ENCODE results near the gene FOXP4.

Gene FOXP4

GRCh38 chr6:41634657-41635056 is 88.5 kb downstream of the FOXP4 start:
- no peak for DNase-seq

GRCh38 chr6:41635365-41635764 is 89.2 kb downstream of the FOXP4 start:
- no peak for DNase-seq

GRCh38 chr6:41636833-41637193 is 90.6 kb downstream of the FOXP4 start:
- no peak for DNase-seq

GRCh38 chr6:41637194-41638001 is 91.2 kb downstream of the FOXP4 start:
- DNase-seq, result no peak

- no peak for DNase-seq
These were observed 92.1 kb downstream of the FOXP4 start, which contains the start of gene MDFI for GRCh38 chr6:41638002-41638934. TSS of gene MDFI (plus strand) at chr6:41638468. CDS start at chr6:41638750, 282 bp downstream.

- DNase-seq, result no peak
These were observed 93.0 kb downstream of the FOXP4 start for GRCh38 chr6:41638935-41639808.

GRCh38 chr6:41639809-41640371 is 93.7 kb downstream of the FOXP4 start:
- no peak for DNase-seq

GRCh38 chr6:41640426-41640825 is 94.2 kb downstream of the FOXP4 start:
- DNase-seq, result no peak

- no peak for DNase-seq
These were observed 95.3 kb downstream of the FOXP4 start for GRCh38 chr6:41641352-41641925.

GRCh38 chr6:41642090-41642959 is 96.1 kb downstream of the FOXP4 start:
- no peak for DNase-seq

- no peak for DNase-seq
These were observed 97.0 kb downstream of the FOXP4 start for GRCh38 chr6:41642960-41643898.

- no peak for DNase-seq
These were observed 97.7 kb downstream of the FOXP4 start for GRCh38 chr6:41643899-41644269.

- DNase-seq, result no peak
These were observed 98.2 kb downstream of the FOXP4 start for GRCh38 chr6:41644297-41644879.

- no peak for DNase-seq
These were observed 98.9 kb downstream of the FOXP4 start for GRCh38 chr6:41645007-41645618.

- DNase-seq, result no peak
These were observed 100.0 kb downstream of the FOXP4 start for GRCh38 chr6:41646026-41646795.

GRCh38 chr6:41647061-41647511 is 100.9 kb downstream of the FOXP4 start:
- DNase-seq, result no peak

- no peak for DNase-seq
These were observed 101.9 kb downstream of the FOXP4 start for GRCh38 chr6:41648070-41648585.

GRCh38 chr6:41648921-41649320 is 102.7 kb downstream of the FOXP4 start:
- no peak for DNase-seq

Data from stimulated activated CD4-positive, alpha-beta T cell treated with anti-CD3 and anti-CD28 coated beads, Interleukin-2, amount 100 ng/mL, for 48 hours (primary cell).